IMR-90 (cell line): Measurements from ENCODE around the gene ZNF783. TPM values are rescaled to one million over a fixed set of nuclear protein-coding genes. Genes with fewer than 3 reads are reported as not detected.

Experiments
- ATAC-seq: fragments of 200-7000 bp; cut with Tn5 transposase; 2 replicates; pipeline ENCODE4 v1.9.1; 2020; ENCODE audit warnings: low read depth, mild to moderate bottlenecking, moderate library complexity
- BruUV-seq: library from RNA; stranded (reverse); fragments of 400-500 nt; replicated peaks from 2 replicates; lab custom pipeline; 2021; lab: Mats Ljungman, UMichigan
- CTCF ChIA-PET: fragments of 300-600 bp; formaldehyde crosslinking; extraction: SDS; loops from one replicate; lab custom pipeline; 2021; ENCODE audit warnings: antibody characterized with exemption; lab: Yijun Ruan, JAX
- POLR2A ChIA-PET: fragments of 300-600 bp; sonication (Branson Sonifier 250); formaldehyde crosslinking; loops from one replicate; lab custom pipeline; 2022; ENCODE audit warnings: antibody characterized with exemption; ENCODE audit not compliant: unreplicated experiment; lab: Charles Lee
- DNase-seq: peaks from one replicate; pipeline ENCODE4 v3.0.0; 2013
- H2AFZ ChIP-seq: replicated peaks from 2 replicates; pipeline ENCODE3; 2013; ENCODE audit warnings: low read length, mild to moderate bottlenecking; ENCODE audit not compliant: poor library complexity
- H2AK5ac ChIP-seq: 2 replicates; pipeline ENCODE4 v1.6.1; 2013; ENCODE audit warnings: low read depth, low read length, inconsistent platforms
- H2AK9ac ChIP-seq: replicated peaks from 2 replicates; pipeline ENCODE3; 2013; ENCODE audit warnings: mild to moderate bottlenecking, low read depth, low read length, moderate library complexity; ENCODE audit not compliant: poor library complexity
- H2BK120ac ChIP-seq: 2 replicates; pipeline ENCODE4 v1.6.1; 2013; ENCODE audit warnings: low read depth, low read length, inconsistent platforms
- H2BK15ac ChIP-seq: 3 replicates; pipeline ENCODE4 v1.6.1; 2013; ENCODE audit warnings: low read depth, low read length, inconsistent platforms
- H2BK20ac ChIP-seq: 2 replicates; pipeline ENCODE4 v1.6.1; 2013; ENCODE audit warnings: low read depth, mild to moderate bottlenecking, inconsistent platforms, low read length, moderate library complexity
- H2BK5ac ChIP-seq: 2 replicates; pipeline ENCODE4 v1.6.1; 2013; ENCODE audit warnings: mild to moderate bottlenecking, low read depth, low read length, inconsistent platforms; ENCODE audit not compliant: poor library complexity, severe bottlenecking
- H3K14ac ChIP-seq: replicated peaks from 2 replicates; pipeline ENCODE4 v1.6.1; 2013; ENCODE audit warnings: low read depth, low read length, inconsistent platforms
- H3K18ac ChIP-seq: 2 replicates; pipeline ENCODE4 v1.6.1; 2013; ENCODE audit warnings: low read depth, low read length, control low read depth
- H3K23ac ChIP-seq: 2 replicates; pipeline ENCODE4 v1.6.1; 2013; ENCODE audit warnings: low read depth, low read length, inconsistent platforms
- H3K27ac ChIP-seq: 2 replicates; pipeline ENCODE4 v1.5.1; 2013; ENCODE audit warnings: mild to moderate bottlenecking, control low read depth, low read length; ENCODE audit not compliant: insufficient read depth
- H3K27me3 ChIP-seq: 2 replicates; pipeline ENCODE4 v1.6.1; 2013; ENCODE audit warnings: low read length; ENCODE audit not compliant: control insufficient read depth, insufficient read depth
- H3K36me3 ChIP-seq: 2 replicates; pipeline ENCODE4 v1.6.1; 2013; ENCODE audit warnings: low read length, mixed read lengths; ENCODE audit not compliant: control insufficient read depth, insufficient read depth
- H3K4ac ChIP-seq: 2 replicates; pipeline ENCODE4 v1.6.1; 2013; ENCODE audit warnings: low read depth, low read length, inconsistent platforms
- H3K4me1 ChIP-seq: 2 replicates; pipeline ENCODE4 v1.6.1; 2013; ENCODE audit warnings: low read length, mixed read lengths; ENCODE audit not compliant: control insufficient read depth, insufficient read depth
- H3K4me2 ChIP-seq: 2 replicates; pipeline ENCODE4 v1.6.1; 2013; ENCODE audit warnings: low read depth, mild to moderate bottlenecking, control low read depth, low read length, moderate library complexity
- H3K4me3 ChIP-seq: 2 replicates; pipeline ENCODE4 v1.5.1; 2013; ENCODE audit warnings: low read depth, mild to moderate bottlenecking, control low read depth, low read length, moderate library complexity; ENCODE audit not compliant: insufficient read depth
- H3K56ac ChIP-seq: 2 replicates; pipeline ENCODE4 v1.6.1; 2013; ENCODE audit warnings: low read length, inconsistent platforms; ENCODE audit not compliant: insufficient read depth; ENCODE audit errors: extremely low read depth
- H3K79me1 ChIP-seq, 2 experiments: 2 replicates each; pipeline ENCODE4 v1.6.1; 2013; ENCODE audit warnings: low read length in 2 of 2, inconsistent platforms in 1 of 2, low read depth in 1 of 2
- H3K9ac ChIP-seq: 2 replicates; pipeline ENCODE4 v1.6.1; 2013; ENCODE audit warnings: low read depth, low read length, control low read depth
- H3K9me1 ChIP-seq: 2 replicates; pipeline ENCODE4 v1.6.1; 2013; ENCODE audit warnings: low read length, inconsistent platforms; ENCODE audit not compliant: insufficient read depth
- H3K9me3 ChIP-seq: 2 replicates; pipeline ENCODE4 v1.6.1; 2013; ENCODE audit warnings: low read length; ENCODE audit not compliant: control insufficient read depth, insufficient read depth
- H4K20me1 ChIP-seq: 2 replicates; pipeline ENCODE4 v1.6.1; 2013; ENCODE audit warnings: low read length, inconsistent platforms; ENCODE audit not compliant: insufficient read depth
- H4K5ac ChIP-seq: 2 replicates; pipeline ENCODE4 v1.6.1; 2013; ENCODE audit warnings: mild to moderate bottlenecking, low read depth, low read length, control low read depth
- H4K8ac ChIP-seq, 2 experiments: 2 replicates each; pipeline ENCODE4 v1.6.1; 2013; ENCODE audit warnings: low read depth in 2 of 2, low read length in 2 of 2, control low read depth in 1 of 2, inconsistent platforms in 1 of 2
- H4K91ac ChIP-seq: 2 replicates; pipeline ENCODE4 v1.6.1; 2013; ENCODE audit warnings: low read depth, low read length, inconsistent platforms; ENCODE audit not compliant: insufficient read depth
- BHLHE40 ChIP-seq: fragments of 150-350 bp; IDR thresholded peaks from 2 replicates; pipeline ENCODE4 v1.6.1; 2016; ENCODE audit warnings: mild to moderate bottlenecking, low read depth, low read length
- CEBPB ChIP-seq: IDR thresholded peaks from 2 replicates; pipeline ENCODE4 v1.6.1; 2012; ENCODE audit warnings: low read depth, low read length, improper control_type of control experiment
- CHD1 ChIP-seq: IDR thresholded peaks from 2 replicates; pipeline ENCODE4 v1.6.1; 2012; ENCODE audit warnings: low read depth, low read length, improper control_type of control experiment
- CTCF ChIP-seq: conservative IDR thresholded peaks from 2 replicates; pipeline ENCODE4 v1.5.1; 2012; ENCODE audit warnings: mild to moderate bottlenecking, low read depth, low read length, improper control_type of control experiment
- FOS ChIP-seq: fragments of 150-350 bp; IDR thresholded peaks from 2 replicates; pipeline ENCODE4 v1.6.1; 2016; ENCODE audit warnings: low read depth, low read length
- MAZ ChIP-seq: IDR thresholded peaks from 2 replicates; pipeline ENCODE4 v1.6.1; 2012; ENCODE audit warnings: low read depth, mild to moderate bottlenecking, low read length, improper control_type of control experiment, moderate library complexity, borderline replicate concordance
- NFE2L2 ChIP-seq: fragments of 150-350 bp; IDR thresholded peaks from 2 replicates; pipeline ENCODE4 v1.6.1; 2016; ENCODE audit warnings: low read depth, mild to moderate bottlenecking, low read length
- RAD21 ChIP-seq: IDR thresholded peaks from 2 replicates; pipeline ENCODE4 v1.6.1; 2012; ENCODE audit warnings: low read length, improper control_type of control experiment
- RCOR1 ChIP-seq: IDR thresholded peaks from 2 replicates; pipeline ENCODE4 v1.6.1; 2012; ENCODE audit warnings: mild to moderate bottlenecking, low read length, improper control_type of control experiment; ENCODE audit not compliant: insufficient replicate concordance
- RFX5 ChIP-seq: IDR thresholded peaks from 2 replicates; pipeline ENCODE4 v1.8.0; 2012; ENCODE audit warnings: low read depth, mild to moderate bottlenecking, low read length, moderate library complexity
- SMC3 ChIP-seq: fragments of 150-350 bp; IDR thresholded peaks from 2 replicates; pipeline ENCODE4 v1.6.1; 2016; ENCODE audit warnings: low read depth, mild to moderate bottlenecking, antibody characterized with exemption, low read length, moderate library complexity
- WGBS, 2 experiments: methylation state at CpG; one replicate each; pipeline versions ENCODE4 v1.1.5 to v1.1.7; 2013; ENCODE audit warnings: missing lambda C conversion rate in 2 of 2; ENCODE audit not compliant: insufficient read length in 1 of 2; ENCODE audit errors: extremely low coverage in 2 of 2; 5-methylcytosine and 5-hydroxymethylcytosine counted together
- dilution Hi-C: fragments of 300-500 bp; cut with HindIII; formaldehyde crosslinking; loops from one replicate; pipeline ENCODE4 v1.14.3; 2018; ENCODE audit warnings: low sequenced_read_pairs; ENCODE audit not compliant: unreplicated experiment
- in situ Hi-C: fragments of 300-500 bp; cut with MboI; formaldehyde crosslinking; loops from 3 replicates; pipeline ENCODE4 v1.14.3; 2019; ENCODE audit warnings: low sequenced_read_pairs, inconsistent platforms, mixed read lengths
- intact Hi-C: fragments of 100-400 bp; cut with micrococcal nuclease; formaldehyde crosslinking; loops from 2 replicates; pipeline ENCODE4 v1.10.0; 2022
- polyA plus RNA-seq, 3 experiments: library from polyadenylated mRNA; depleted of rRNA; stranded (reverse); fragments of >200 nt; gene quantifications; 2 replicates each; pipeline ENCODE4 v1.2.3, GENCODE V29; 2012; ENCODE audit warnings: low replicate concordance in 1 of 3
- total RNA-seq: library from RNA; depleted of rRNA; stranded (reverse); fragments of >200 nt; gene quantifications from 2 replicates; pipeline ENCODE4 v1.2.3, GENCODE V29; 2012
- TF ChIP-seq, protein P1 (sequence below): fragments of 150-350 bp; IDR thresholded peaks from 2 replicates; pipeline ENCODE4 v1.6.1; 2016; ENCODE audit warnings: low read depth, mild to moderate bottlenecking, low read length, moderate library complexity, borderline replicate concordance

Gene ZNF783
- total and polyA plus RNA-seq, 2 of the 4 experiments (the other 2 are of a cell fraction) = 2.3 to 7.2 TPM

- H3K27me3 ChIP-seq = no peaks in the 10 kb centered on the region
- no peak overlapping the region for H3K9ac ChIP-seq
- BruUV-seq = no TSS peak
- H3K36me3 ChIP-seq = no peaks in the 10 kb centered on the region
- ChIA-PET CTCF (interaction anchor here (1.2 to 2.1 kb wide), 4 partner anchors 11 to 317 kb away, joined by 3 to 12 read pairs (median 6); no protein-coding TSS in a partner anchor), POLR2A (no interaction called here)
- no peak overlapping the region for H2AK5ac ChIP-seq
- no peak overlapping the region for H3K14ac ChIP-seq
- H3K4ac ChIP-seq = no peak overlapping the region
- H3K4me2 ChIP-seq = no peak overlapping the region
- intact Hi-C loops = loop anchor here (1.0 to 10.0 kb wide), 3 partner anchors 111 to 284 kb away; partner anchors contain the start of gene ZNF746
- no peaks in the 10 kb centered on the region for H3K9me1 ChIP-seq
- H4K8ac ChIP-seq = no peak overlapping the region
- H3K79me1 ChIP-seq = no peaks in the 10 kb centered on the region
- no peak overlapping the region for H3K23ac ChIP-seq
- no peak overlapping the region for H2BK15ac ChIP-seq
- H4K91ac ChIP-seq = no peak overlapping the region
- no peak overlapping the region for H3K18ac ChIP-seq
- H4K5ac ChIP-seq = no peak overlapping the region
- no peaks in the 10 kb centered on the region for H3K4me1 ChIP-seq
- no peak overlapping the region for H3K56ac ChIP-seq
- in situ Hi-C loops = no loop called here
- H2BK120ac ChIP-seq = no peak overlapping the region
- ATAC-seq (no peak), DNase-seq (no peak)
- H3K27ac ChIP-seq = no peak overlapping the region
- no peak overlapping the region for H2BK20ac ChIP-seq
- no peak overlapping the region for H3K4me3 ChIP-seq
- TF ChIP-seq NFE2L2 = no peak
- TF ChIP-seq SMC3 = no peak
- no peak for TF ChIP-seq RCOR1
- TF ChIP-seq, protein P1, sequence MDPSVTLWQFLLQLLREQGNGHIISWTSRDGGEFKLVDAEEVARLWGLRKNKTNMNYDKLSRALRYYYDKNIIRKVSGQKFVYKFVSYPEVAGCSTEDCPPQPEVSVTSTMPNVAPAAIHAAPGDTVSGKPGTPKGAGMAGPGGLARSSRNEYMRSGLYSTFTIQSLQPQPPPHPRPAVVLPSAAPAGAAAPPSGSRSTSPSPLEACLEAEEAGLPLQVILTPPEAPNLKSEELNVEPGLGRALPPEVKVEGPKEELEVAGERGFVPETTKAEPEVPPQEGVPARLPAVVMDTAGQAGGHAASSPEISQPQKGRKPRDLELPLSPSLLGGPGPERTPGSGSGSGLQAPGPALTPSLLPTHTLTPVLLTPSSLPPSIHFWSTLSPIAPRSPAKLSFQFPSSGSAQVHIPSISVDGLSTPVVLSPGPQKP = no peak
- TF ChIP-seq RFX5 = no peak
- TF ChIP-seq CTCF = no peak
- TF ChIP-seq MAZ = no peak
- TF ChIP-seq BHLHE40 = no peak
- no peak for TF ChIP-seq RAD21
- no peak for TF ChIP-seq CEBPB
- TF ChIP-seq FOS = no peak
- TF ChIP-seq CHD1 = no peak
- no peaks in the 10 kb centered on the region for H4K20me1 ChIP-seq
- WGBS, 2 experiments = no CpG with 5 or more reads among the region's 4 CpGs
- dilution Hi-C loops = no loop called here
- H3K9me3 ChIP-seq = no peaks in the 10 kb centered on the region
- no peak overlapping the region for H2BK5ac ChIP-seq
- no peak overlapping the region for H2AK9ac ChIP-seq
- H2AFZ ChIP-seq = no peak overlapping the region
Measured at GRCh38 chr7:149310990-149311573, 49.1 kb downstream of the ZNF783 start.
